Psoas muscle (tissue), 8 donors: Measurements from ENCODE around the gene S100G. TPM values are rescaled to one million over a fixed set of nuclear protein-coding genes. Genes with fewer than 3 reads are reported as not detected.

Experiments used
- ATAC-seq, 4 donors: fragments of 200-7000 bp; cut with Tn5 transposase; one replicate each; pipeline ENCODE4 v1.9.1; 2020; ENCODE audit warnings: moderate library complexity in 3 of 4, mild to moderate bottlenecking in 2 of 4
- DNase-seq, 2 donors: peaks; one replicate each; pipeline ENCODE4 v3.0.0-alpha.2; 2020
- H3K27ac ChIP-seq: fragments of 200-600 bp; one replicate; pipeline ENCODE4 v1.8.0; 2022
- H3K27me3 ChIP-seq, 3 donors: fragments of 200-600 bp in 1 of 3; one replicate each; pipeline versions ENCODE4 v1.6.1 to v1.8.0; 2013 to 2022; ENCODE audit warnings: low read length in 2 of 3, mild to moderate bottlenecking in 2 of 3, moderate library complexity in 1 of 3; ENCODE audit not compliant: insufficient read depth in 3 of 3
- H3K36me3 ChIP-seq, 2 donors: fragments of 200-600 bp in 1 of 2; one replicate each; pipeline versions ENCODE4 v1.6.1 to v1.8.0; 2013 to 2022; ENCODE audit warnings: low read depth in 1 of 2, mild to moderate bottlenecking in 1 of 2, moderate library complexity in 1 of 2; ENCODE audit not compliant: insufficient read depth in 1 of 2
- H3K4me1 ChIP-seq: fragments of 200-600 bp; one replicate; pipeline ENCODE4 v1.8.0; 2022
- H3K4me3 ChIP-seq: fragments of 200-600 bp; one replicate; pipeline ENCODE4 v1.8.0; 2022; ENCODE audit warnings: mild to moderate bottlenecking
- H3K9me3 ChIP-seq: fragments of 200-600 bp; one replicate; pipeline ENCODE4 v1.8.0; 2022
- WGBS, 3 donors: extraction: QIAGEN DNeasy Blood & Tissue Kit; methylation state at CpG; one replicate each; pipeline versions ENCODE4 v1.1.6 to v1.1.7; 2013; 5-methylcytosine and 5-hydroxymethylcytosine counted together
- intact Hi-C, 2 donors: fragments of 100-400 bp; cut with DNase I; formaldehyde crosslinking; loops; one replicate each; pipeline versions ENCODE4 v1.11.0 to v1.14.2; 2022
- polyA plus RNA-seq, 3 donors: library from polyadenylated mRNA; stranded (reverse); fragments of 200-250 nt; gene quantifications; one replicate each; pipeline ENCODE4 v1.2.3, GENCODE V29; 2013
- total RNA-seq, 4 donors: library from RNA; stranded (reverse); fragmentation: NEBNext Ultra II Directional in 2 of 4; extraction: Animal tissue kit (Norgen Biotek cat#: 25700) in 2 of 4; gene quantifications; one replicate each; pipeline versions ENCODE4 v1.2.1 to v1.2.4, GENCODE V29; 2021 to 2023
- TF ChIP-seq, protein P1 (sequence below): fragments of 200-600 bp; IDR thresholded peaks from one replicate; pipeline ENCODE4 v1.8.0; 2022; ENCODE audit warnings: antibody characterized with exemption
- donor health status: healthy with polysubstance abuse.
- donor health status: DM: no; HTN: no; CAD: no; lungs with moderate emphysema.
- donor health status: Bipolar disorder and iron deficiency.
- donor health status: healthy.
- donor health status: DM: yes; HTN: yes; CAD: no.
- donor health status: DM: no; HTN: no; CAD: no.
- donor health status: DM: no; HTN: no; CAD: no.
- donor health status: DM: yes; HTN: yes; CAD: no.

The S100G gene
- total and polyA plus RNA-seq, 7 donors, result 0.23 TPM; not detected in 6

DNA sequence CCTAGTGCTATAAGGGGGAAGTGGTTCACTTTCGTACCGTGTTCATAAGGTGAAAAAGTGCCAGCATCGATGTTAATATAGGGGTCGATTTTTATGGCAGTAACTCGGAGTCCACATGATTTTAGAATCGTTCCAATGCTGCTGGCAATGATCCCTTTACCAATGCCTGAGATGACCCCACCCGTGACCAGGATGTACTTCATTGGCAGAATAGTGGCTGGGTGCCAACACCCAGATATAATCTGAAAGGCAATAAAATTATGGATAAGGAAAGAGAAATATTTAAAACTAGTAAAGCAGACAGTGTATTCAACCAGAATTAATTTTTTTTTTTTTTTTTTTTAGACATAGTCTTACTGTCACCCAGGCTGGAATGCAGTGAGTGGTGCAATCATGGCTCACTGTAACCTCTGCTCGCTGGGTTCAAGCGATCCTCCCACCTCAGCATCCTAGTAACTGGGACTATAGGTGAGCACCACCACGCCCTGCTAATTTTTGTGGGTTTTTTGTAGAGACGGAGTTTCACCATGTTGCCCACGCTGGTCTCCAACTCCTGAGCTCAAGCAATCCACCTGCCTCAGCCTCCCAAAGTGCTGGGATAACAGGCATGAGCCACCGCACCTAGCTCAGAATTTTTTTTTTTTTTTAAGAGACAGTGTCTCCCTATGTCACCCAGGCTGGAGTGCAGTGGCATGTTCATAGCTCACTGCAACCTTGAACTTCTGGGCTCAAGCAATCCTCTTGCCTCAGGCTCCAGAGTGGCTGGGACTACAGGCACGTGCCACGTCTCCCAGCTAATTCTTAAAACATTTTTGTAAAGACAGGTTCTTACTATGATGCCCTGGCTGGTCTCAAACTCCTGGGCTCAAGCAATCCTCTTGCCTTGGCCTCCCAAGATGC, 53.0 kb downstream of the S100G start:
- Histone ChIP-seq H3K27me3 (peaks cover 0 to 6% (median 0%) of the 10 kb centered on the region in 3 donors), H3K36me3 (peaks cover 0 to 10% of the 10 kb centered on the region in 2 donors), H3K27ac (no peak overlapping the region), H3K4me3 (no peak overlapping the region), H3K4me1 (no peaks in the 10 kb centered on the region), H3K9me3 (no peaks in the 10 kb centered on the region)
- TF ChIP-seq, protein P1, sequence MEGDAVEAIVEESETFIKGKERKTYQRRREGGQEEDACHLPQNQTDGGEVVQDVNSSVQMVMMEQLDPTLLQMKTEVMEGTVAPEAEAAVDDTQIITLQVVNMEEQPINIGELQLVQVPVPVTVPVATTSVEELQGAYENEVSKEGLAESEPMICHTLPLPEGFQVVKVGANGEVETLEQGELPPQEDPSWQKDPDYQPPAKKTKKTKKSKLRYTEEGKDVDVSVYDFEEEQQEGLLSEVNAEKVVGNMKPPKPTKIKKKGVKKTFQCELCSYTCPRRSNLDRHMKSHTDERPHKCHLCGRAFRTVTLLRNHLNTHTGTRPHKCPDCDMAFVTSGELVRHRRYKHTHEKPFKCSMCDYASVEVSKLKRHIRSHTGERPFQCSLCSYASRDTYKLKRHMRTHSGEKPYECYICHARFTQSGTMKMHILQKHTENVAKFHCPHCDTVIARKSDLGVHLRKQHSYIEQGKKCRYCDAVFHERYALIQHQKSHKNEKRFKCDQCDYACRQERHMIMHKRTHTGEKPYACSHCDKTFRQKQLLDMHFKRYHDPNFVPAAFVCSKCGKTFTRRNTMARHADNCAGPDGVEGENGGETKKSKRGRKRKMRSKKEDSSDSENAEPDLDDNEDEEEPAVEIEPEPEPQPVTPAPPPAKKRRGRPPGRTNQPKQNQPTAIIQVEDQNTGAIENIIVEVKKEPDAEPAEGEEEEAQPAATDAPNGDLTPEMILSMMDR, result no peak
- DNase-seq (no peak), ATAC-seq (no peak)
- intact Hi-C loops, result no loop called here
- 76 to 87% (median 80%) methylated on average over 15 of the region's 15 CpGs for WGBS, 3 donors

Other genes starting within 250 kb of the S100G start
- gene CTPS2, start 62.5 kb downstream of the S100G start, total RNA-seq, result 1 to 10 TPM; 2.5 to 3.8 (median 3.0) TPM
- gene CTPS2, start 62.5 kb downstream of the S100G start, polyA plus RNA-seq, result 1 to 10 TPM; 1.1 to 2.4 (median 1.2) TPM
- 10 to 100 TPM; 13.7 to 29.4 (median 20.0) TPM for gene SYAP1, start 69.5 kb downstream of the S100G start, total RNA-seq
- 10 to 100 TPM; 10.9 to 14.9 (median 13.6) TPM for gene SYAP1, start 69.5 kb downstream of the S100G start, polyA plus RNA-seq
- gene TXLNG, start 136.3 kb downstream of the S100G start, total RNA-seq, result 10 to 100 TPM in 1 of 4 donors, 1 to 10 TPM in 3; 6.3 to 10.1 (median 9.4) TPM
- gene TXLNG, start 136.3 kb downstream of the S100G start, polyA plus RNA-seq, result 1 to 10 TPM; 5.6 to 8.1 (median 7.6) TPM
- 100 to 1,000 TPM in 1 of 4 donors, 10 to 100 TPM in 3; 81.1 to 107 (median 90.5) TPM for gene RBBP7, start 220.2 kb downstream of the S100G start, total RNA-seq
- 100 to 1,000 TPM in 2 of 3 donors, 10 to 100 TPM in 1; 85.0 to 139 (median 111) TPM for gene RBBP7, start 220.2 kb downstream of the S100G start, polyA plus RNA-seq